Head of caudate nucleus (tissue), 42 donors: Measurements from ENCODE around the gene CCNY.
"Not testable (repeated sequence)": the region's sequence is repeated elsewhere in the genome, so short reads cannot be mapped to it uniquely, and the experiment has no call there.

Source experiments
- DNase-seq, 42 donors: peaks; one replicate each; pipeline versions ENCODE4 v3.0.0 to v3.0.0-alpha.2; 2020 to 2021; ENCODE audit warnings: mixed read lengths in 7 of 42
- intact Hi-C: fragments of 100-400 bp; cut with DNase I; formaldehyde crosslinking; loops from one replicate; pipeline ENCODE4 v1.15.0; 2022

Gene CCNY

GRCh38 chr10:35336084-35336831 lies at the start of gene CCNY:
CCNY (plus strand) TSS chr10:35336509; CDS start chr10:35337054, 545 bp downstream.
- intact Hi-C loops: loop anchor here (10.0 kb wide), 2 partner anchors 129 to 229 kb away; no protein-coding TSS in a partner anchor
- peak; percentile 34 to 93 (median 82) for DNase-seq

GRCh38 chr10:35289198-35289597 lies 47.1 kb upstream of the CCNY start:
- intact Hi-C loops: no loop called here
- no peak for DNase-seq

- no peak for DNase-seq
- intact Hi-C loops: no loop called here
These were observed 41.8 kb upstream of the CCNY start for GRCh38 chr10:35294506-35294905.

GRCh38 chr10:35299016-35299415 lies 37.3 kb upstream of the CCNY start:
- intact Hi-C loops: no loop called here

GRCh38 chr10:35300063-35300699 lies 36.1 kb upstream of the CCNY start:
- peak in 35 of 42 donors; percentile 7 to 55 (median 30) for DNase-seq
- intact Hi-C loops: no loop called here

More at GRCh38 chr10:35299016-35299415, 37.3 kb upstream of the CCNY start:
- DNase-seq: no peak

GRCh38 chr10:35304649-35305048 lies 31.7 kb upstream of the CCNY start:
- intact Hi-C loops: no loop called here

GRCh38 chr10:35306852-35307251 lies 29.5 kb upstream of the CCNY start:
- intact Hi-C loops: no loop called here
- peak in 29 of 42 donors; percentile 6 to 51 (median 23) for DNase-seq

More at GRCh38 chr10:35304649-35305048, 31.7 kb upstream of the CCNY start:
- DNase-seq: no peak

- DNase-seq: peak in 4 of 42 donors; percentile 20 to 36 (median 30)
- intact Hi-C loops: no loop called here
These were observed 29.0 kb upstream of the CCNY start for GRCh38 chr10:35307297-35307696.

GRCh38 chr10:35308809-35309208 lies 27.5 kb upstream of the CCNY start:
- intact Hi-C loops: no loop called here
- DNase-seq: no peak

GRCh38 chr10:35314142-35314541 lies 22.2 kb upstream of the CCNY start:
- DNase-seq, intact Hi-C loops: not testable (repeated sequence)

- DNase-seq, intact Hi-C loops: not testable (repeated sequence)
These were observed 21.1 kb upstream of the CCNY start for GRCh38 chr10:35315235-35315634.

- no peak for DNase-seq
- intact Hi-C loops: no loop called here
These were observed 19.9 kb upstream of the CCNY start for GRCh38 chr10:35316218-35316967.

GRCh38 chr10:35318551-35318950 lies 17.8 kb upstream of the CCNY start:
- DNase-seq: no peak
- intact Hi-C loops: no loop called here

- DNase-seq: no peak
- intact Hi-C loops: no loop called here
These were observed 16.0 kb upstream of the CCNY start for GRCh38 chr10:35320341-35320740.

- DNase-seq: no peak
- intact Hi-C loops: no loop called here
These were observed 13.7 kb upstream of the CCNY start for GRCh38 chr10:35322636-35323035.

GRCh38 chr10:35324196-35324595 lies 12.1 kb upstream of the CCNY start:
- DNase-seq: no peak
- intact Hi-C loops: no loop called here

GRCh38 chr10:35326466-35327235 lies 9.7 kb upstream of the CCNY start:
- intact Hi-C loops: no loop called here
- DNase-seq: no peak

GRCh38 chr10:35327790-35328403 lies 8.4 kb upstream of the CCNY start:
- intact Hi-C loops: no loop called here

More at GRCh38 chr10:35327790-35328403, 8.4 kb upstream of the CCNY start:
- DNase-seq: no peak
